GM10847 (cell line): ENCODE data around the gene USP49.

Experiments
- POLR2A ChIP-seq: IDR thresholded peaks from 2 replicates; pipeline ENCODE4 v1.6.1; 2011; ENCODE audit not compliant: insufficient read length; ENCODE audit errors: extremely low read depth

The USP49 gene

GRCh38 chr6:41895300-41896233, at the start of gene USP49:
USP49 (minus strand) TSS chr6:41895375; CDS start chr6:41806983, 88,392 bp downstream.
- peak; percentile 45 for TF ChIP-seq POLR2A

GRCh38 chr6:41943456-41943855, 48.3 kb upstream of the USP49 start:
- no peak for TF ChIP-seq POLR2A

DNA sequence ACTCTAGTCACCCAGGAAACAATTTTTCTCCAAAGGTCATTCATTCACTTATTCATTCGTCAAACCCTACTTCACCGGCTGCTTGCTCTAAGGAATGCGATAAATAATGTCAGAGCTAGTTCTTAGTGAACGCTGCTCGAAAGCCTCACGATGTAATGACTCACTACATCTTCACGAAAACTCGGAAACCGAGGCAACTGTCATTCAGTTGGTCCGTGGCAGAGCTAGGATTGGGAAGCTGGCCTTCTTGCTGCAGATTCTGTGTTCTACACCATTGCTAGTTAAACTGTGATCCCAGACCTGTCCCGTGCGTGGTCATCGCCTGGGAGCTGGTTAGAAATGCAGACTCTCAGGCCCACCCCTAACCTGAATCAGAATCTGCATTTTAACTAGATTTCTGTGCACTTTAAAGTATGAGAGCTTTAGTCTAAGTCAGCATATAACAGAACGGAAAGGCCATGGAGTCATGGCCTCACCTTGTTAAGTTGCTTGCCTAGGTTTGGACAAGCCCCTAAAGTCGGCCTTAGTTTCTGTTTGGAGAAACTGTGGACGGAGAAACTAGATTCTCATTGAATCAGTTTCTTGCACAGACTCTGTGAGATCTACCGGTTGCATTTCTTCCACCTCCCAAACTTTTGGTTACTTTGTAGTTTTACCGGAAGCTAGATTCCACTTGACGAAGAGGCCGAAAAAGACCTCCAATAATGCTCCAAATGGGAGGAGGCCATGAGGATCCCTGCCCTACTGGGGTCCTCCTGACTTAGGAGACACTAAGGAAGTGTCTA, 47.1 kb upstream of the USP49 start:
- TF ChIP-seq POLR2A: no peak

- peak; percentile 47 for TF ChIP-seq POLR2A
These were observed 46.3 kb upstream of the USP49 start, which contains the start of gene CCND3 for GRCh38 chr6:41941280-41942066. CCND3 (minus strand) TSS chr6:41941808; CDS start chr6:41941649, 159 bp downstream.

- TF ChIP-seq POLR2A: no peak
These were observed 45.6 kb upstream of the USP49 start for GRCh38 chr6:41940759-41941279.

DNA sequence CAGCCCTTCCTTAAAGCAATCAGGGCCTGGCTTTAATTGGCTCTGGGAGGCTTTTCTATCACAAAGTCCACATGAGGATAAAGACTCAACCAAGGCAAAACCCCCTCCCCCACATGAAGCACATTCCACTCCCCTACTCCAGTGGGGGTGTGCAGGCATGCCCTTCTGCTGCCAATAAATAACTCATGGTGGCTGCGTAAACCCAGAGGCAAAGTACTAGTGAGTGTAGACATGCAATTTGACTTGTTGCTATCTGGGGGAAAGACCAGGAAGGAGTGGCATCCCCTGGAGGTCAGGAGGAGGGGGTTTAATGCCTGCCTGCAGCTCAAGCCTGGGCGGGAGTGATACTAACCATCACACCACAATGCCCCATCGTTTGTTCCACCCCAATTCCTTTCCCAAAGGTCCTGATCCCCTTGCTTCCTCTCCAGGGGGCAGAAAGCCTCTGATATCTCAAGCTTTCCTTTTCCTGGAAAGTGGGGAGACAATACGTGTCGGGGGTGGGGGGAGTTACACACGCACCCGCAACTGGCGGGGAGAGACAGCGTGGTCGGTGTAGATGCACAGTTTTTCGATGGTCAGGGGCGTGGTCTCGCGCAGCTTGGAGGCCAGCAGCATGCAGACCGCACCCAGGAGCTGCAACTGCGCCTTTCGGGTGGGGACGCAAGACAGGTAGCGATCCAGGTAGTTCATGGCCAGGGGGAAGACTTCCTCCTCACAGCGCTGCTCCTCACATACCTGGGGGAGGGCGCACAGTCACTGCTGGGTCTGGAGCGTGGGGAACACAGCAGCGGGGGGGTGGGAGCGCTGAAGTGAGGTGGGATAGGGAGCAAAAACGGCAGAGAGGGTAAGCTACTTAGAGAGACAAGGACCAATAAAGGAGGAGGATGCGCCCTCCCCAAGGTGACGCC, 44.9 kb upstream of the USP49 start:
- TF ChIP-seq POLR2A: no peak

GRCh38 chr6:41939176-41939847, 44.1 kb upstream of the USP49 start:
- TF ChIP-seq POLR2A: no peak

DNA sequence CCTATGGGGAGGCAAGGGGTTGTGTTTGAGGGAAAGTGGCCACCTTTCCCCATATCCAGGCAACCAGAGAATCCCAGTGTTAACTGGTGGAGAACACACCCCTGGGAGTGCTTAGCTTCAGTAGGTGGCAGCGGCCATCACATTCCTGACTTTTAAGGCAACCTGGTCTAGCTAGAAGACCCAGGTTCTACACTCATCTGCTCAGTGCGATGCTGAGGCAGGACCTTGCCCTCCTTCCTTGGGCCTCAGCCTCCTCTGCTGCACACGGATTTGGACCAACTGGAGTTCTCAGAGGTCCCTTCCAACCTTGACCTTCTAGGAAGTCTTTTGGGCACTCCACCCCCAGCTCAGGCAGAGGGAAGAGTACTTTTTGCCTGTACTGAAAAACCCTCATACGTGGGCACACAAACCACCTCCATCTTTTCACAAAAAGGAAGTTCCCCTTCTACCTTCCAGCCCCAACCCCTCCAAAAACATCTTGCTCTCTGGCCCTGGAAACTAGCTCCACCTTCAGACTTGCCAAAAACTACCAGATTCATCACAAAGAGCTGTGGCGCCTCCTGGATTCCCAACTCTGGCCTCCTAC, 43.5 kb upstream of the USP49 start:
- TF ChIP-seq POLR2A: no peak

- no peak for TF ChIP-seq POLR2A
These were observed 42.8 kb upstream of the USP49 start for GRCh38 chr6:41937861-41938574.

GRCh38 chr6:41937472-41937860, 42.3 kb upstream of the USP49 start:
- no peak for TF ChIP-seq POLR2A

GRCh38 chr6:41936073-41936837, 41.1 kb upstream of the USP49 start:
- no peak for TF ChIP-seq POLR2A

DNA sequence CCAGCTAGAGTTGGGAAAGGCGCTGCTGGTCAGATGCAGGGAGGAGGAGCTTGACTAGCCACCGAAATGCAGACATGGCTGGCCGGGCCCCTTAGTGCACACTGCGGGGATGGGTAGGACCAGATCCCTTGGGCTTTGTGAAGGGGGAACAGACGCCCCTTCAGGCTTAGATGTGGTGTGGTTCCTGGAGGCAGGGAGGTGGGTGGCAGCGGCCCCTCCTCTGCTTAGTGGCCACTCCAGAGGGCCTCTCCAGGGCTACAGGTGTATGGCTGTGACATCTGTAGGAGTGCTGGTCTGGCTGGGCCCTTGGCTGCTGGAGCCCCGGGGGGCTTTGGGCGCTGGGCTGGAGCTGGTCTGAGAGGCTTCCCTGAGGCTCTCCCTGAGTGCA, 40.5 kb upstream of the USP49 start:
- no peak for TF ChIP-seq POLR2A
